ENCODE data around the gene RAB8A.

- no peak for TF ChIP-seq CTCF (IDR thresholded peaks at IDR 0.05; ENCODE audit: low read depth, low read length)
- no peak for TF ChIP-seq EZH2phosphoT487 (IDR thresholded peaks at IDR 0.05; ENCODE audit: low read depth)
Observed at GRCh38 chr19:16088351-16089009, 23.2 kb upstream of the RAB8A start.
